HG02571 (cell line): ENCODE data around the gene PRIM2.
A peak's percentile ranks its signal among the peaks of the same experiment; 100 is the strongest.
"Not testable (repeated sequence)": the region's sequence is repeated elsewhere in the genome, so short reads cannot be mapped to it uniquely, and the experiment has no call there.

ENCODE experiments used
- ATAC-seq: cut with Tn5 transposase; IDR thresholded peaks from one replicate; pipeline ENCODE4 v1.9.1; 2021; ENCODE audit warnings: mild to moderate bottlenecking, moderate library complexity; ENCODE audit not compliant: unreplicated experiment

The PRIM2 gene

DNA sequence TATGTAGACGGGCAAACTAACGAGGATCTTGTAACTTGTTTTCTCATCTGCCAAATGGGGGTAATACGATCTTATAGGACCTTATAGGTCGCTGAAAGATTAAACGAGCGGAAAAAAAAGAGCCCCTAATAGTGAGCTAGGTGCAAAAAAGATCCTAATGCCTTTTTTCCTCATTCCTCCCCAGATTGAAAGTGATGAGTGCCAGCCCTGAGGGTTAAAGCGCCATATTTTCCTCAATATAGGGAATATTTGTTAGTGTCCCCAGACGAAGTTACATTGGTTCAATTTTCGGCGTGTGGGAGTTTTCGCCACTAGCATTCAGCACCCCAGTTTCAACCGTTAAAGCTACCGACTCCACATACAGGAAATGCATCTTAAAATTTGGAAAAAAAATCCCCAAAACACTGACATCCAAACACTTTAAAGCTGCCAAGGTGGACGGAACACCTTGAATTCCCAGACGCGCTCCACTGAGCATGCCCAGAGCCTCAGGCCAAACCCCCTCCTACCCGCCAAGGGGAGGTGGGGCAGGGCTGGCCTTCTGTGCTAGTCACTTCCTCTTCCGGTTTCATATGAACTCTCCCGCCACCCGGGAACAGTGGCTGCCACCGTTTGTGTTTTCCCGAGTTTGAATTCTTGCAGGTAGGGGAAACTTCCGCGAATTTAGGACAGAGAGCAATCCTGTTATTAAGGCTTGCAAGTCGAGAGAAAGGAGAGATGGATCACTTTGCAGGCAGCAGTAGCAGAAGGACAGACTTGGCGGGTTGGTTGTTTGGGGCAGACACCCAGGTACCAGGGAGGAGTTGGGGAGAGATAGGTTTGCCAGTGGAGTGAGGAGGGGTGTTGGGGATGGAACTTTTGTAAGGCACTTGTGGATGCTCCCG lies at the start of gene PRIM2:
Gene PRIM2 (plus strand): TSS at position 571 of the 884 bp plus-strand sequence. CDS start 816 bp downstream, outside the sequence.
- peak; percentile 89 for ATAC-seq

DNA sequence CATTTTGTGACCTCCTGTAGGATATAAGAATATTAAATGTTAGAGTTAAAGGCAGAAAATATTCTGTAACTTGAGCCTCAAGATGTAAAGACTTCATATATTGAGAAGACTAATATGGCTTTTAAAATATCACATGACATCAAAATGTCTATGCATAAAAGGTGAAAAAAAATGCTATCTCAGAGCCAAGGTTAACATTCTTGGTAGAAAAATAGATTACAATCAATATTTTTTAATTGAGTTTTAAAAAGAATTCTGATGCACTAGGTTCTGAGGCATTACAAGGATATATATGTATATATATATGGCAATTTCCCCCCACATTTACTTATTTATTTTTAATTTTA lies 49.2 kb upstream of the PRIM2 start:
- ATAC-seq: no peak

- not testable (repeated sequence) for ATAC-seq
Measured at GRCh38 chr6:57274113-57274824, 43.2 kb upstream of the PRIM2 start.

DNA sequence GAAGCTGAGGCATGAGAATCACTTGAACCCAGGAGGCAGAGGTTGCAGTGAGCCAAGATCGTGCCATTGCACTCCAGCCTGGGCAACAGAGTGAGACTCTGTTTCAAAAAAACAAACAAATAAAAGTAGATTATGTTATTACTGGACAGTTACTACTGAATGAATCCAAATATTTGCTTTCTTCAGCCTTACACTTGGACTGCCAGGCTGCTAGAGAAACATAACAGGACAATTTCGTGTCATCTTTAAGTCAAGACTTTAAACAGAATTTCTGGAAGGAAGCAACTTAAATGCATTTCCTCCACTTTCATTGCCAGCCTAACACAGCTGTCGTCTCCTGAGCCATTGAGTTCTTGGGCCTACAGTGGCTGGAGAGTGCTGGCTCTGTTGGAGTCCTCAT lies 42.0 kb upstream of the PRIM2 start:
- ATAC-seq: no peak

DNA sequence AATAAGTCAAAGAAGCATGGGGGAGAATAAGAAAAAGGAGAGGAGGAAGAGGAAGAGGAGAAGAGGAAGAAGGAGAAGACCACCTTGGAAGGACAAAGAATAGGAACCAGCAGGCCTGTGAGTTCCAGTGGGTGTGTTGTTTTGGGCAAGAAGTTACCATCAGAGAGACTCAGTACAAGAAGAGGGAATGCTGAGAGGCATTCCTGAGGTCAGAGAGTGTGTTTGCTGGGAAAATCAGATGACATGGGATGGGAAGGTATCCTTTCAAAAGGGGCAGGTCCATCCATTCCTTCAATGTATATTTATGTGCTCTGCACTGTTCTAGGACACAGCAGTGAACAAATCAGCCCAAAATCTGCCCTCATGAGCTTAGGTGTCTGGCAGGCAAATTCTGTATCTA lies 40.5 kb upstream of the PRIM2 start:
- ATAC-seq: no peak

GRCh38 chr6:57278570-57278969 lies 38.9 kb upstream of the PRIM2 start:
- ATAC-seq: no peak

GRCh38 chr6:57279013-57279412 lies 38.4 kb upstream of the PRIM2 start:
- no peak for ATAC-seq

GRCh38 chr6:57283106-57283505 lies 34.3 kb upstream of the PRIM2 start:
- no peak for ATAC-seq

GRCh38 chr6:57283911-57284455 lies 33.4 kb upstream of the PRIM2 start:
- no peak for ATAC-seq

GRCh38 chr6:57288136-57288535 lies 29.3 kb upstream of the PRIM2 start:
- ATAC-seq: not testable (repeated sequence)

DNA sequence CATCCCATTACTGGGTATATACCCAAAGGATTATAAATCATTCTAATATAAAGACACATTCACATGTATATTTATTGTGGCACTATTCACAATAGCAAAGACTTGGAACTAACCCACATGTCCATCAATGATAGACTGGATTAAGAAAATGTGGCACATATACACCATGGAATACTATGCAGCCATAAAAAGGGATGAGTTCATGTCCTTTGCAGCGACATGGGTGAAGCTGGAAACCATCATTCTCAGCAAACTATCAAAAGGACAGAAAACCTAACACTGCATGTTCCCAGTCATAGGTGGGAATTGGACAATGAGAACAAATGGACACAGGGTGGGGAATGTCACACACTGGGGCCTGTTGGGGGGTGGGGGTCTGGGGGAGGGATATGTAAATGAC lies 24.0 kb upstream of the PRIM2 start:
- ATAC-seq: not testable (repeated sequence)

GRCh38 chr6:57294862-57295445 lies 22.5 kb upstream of the PRIM2 start:
- no peak for ATAC-seq

DNA sequence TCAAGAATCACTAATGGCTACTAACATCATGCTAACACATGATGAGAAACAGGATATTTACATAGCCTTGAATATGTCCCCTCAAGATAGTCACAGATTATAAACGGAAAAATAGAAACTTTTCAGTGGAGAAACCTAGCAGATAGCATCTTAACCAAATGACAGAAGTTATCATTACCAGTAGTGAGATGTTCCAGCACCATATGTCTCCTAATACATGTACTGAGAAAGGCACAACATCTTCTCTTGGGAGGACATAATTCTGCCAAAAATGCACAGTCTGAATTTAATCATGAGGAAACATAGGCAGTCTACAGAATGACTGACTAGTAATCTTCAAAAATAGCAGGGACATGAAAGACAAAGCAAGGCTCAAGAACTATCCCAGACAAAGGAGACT lies 19.9 kb upstream of the PRIM2 start:
- no peak for ATAC-seq

DNA sequence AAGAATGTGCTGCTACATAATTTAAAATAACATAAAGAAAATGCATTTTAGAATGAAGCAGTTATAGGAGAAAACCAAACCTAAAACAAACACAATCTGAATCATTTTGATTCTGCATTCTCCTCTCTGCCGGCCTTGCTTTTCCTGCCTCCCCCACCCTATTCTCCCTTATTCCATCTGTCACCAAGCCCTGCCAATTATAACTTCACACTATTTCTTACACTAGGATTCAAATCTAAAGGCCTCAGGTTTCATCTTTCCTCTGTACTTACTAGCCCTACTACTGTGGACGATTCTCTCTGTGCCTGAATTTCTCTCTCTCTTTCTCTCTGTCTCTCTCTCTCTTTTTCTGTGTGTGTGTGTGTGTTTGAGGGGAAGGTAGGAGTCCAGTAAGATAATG lies 18.7 kb upstream of the PRIM2 start:
- no peak for ATAC-seq

- ATAC-seq: no peak
Measured at GRCh38 chr6:57301757-57302156, 15.7 kb upstream of the PRIM2 start.

DNA sequence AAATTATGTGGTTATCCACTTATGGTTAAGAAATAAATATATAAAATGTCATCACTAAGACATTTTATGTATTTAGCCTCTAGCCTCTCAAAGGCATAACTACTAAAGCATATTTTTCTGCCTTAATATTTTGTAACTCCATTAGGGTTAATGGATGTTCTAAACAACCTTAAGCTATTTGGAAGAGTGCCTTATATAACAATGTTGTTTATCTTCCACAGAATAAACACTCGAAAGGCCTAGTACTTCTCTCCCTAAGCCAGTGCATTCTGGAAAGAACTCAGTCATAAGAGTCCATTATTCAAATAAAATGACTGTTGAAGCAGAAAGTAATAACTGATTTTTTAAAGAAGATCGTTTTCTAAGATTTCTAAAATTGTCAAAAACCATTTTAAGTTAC lies 15.0 kb upstream of the PRIM2 start:
- no peak for ATAC-seq

DNA sequence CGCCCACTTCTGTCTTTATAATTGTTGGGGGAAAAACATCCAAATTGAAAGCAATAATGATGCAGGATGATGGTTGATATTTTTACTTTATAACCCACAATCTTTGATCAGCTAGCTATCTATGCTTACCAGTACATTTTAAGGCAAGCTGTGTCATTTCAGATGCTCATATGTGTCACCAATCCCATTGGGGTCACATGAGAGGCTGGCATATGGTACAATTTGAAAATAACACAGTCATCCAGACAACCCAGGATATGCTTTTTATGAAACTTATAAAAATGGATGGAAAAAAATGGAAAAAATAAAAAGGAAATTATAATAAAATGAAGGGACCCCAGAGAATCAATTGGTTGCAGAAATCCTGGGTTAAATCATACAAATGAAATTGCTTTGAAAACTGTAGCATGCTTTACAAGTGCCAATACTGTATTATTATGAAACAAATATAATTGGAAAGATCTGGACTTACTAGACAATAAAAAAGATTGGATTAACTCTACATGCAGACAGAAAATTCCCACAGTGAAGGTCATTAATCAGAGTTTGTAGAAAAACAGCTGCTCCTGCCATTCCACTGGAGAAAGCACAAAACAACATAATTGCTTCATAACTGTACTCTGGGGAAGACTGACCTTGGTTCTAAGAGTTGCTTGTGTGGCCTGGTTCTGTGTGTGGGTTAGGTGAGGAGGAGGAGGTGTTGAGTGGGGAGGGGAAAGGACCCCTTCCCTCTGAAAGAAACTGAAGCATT lies 13.3 kb upstream of the PRIM2 start:
- ATAC-seq: no peak

DNA sequence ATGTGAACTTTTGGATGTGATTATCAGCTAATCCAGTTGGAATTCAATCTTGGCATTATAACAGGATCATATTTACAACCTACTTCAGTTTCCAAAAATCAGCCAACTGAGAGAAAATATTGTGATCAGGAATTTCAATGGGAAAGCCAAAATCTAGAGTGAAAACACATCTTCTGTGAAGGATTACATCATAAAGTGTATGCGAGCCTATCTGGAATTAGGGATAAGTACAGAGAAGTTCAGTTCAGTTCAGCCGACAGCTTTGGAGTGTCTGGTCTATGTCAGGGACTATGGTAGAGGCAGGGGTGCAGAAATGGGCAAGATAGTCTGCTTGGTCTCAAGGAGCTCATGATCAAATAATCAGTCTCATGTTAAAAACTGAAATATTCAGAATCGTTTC lies 12.3 kb upstream of the PRIM2 start:
- no peak for ATAC-seq

DNA sequence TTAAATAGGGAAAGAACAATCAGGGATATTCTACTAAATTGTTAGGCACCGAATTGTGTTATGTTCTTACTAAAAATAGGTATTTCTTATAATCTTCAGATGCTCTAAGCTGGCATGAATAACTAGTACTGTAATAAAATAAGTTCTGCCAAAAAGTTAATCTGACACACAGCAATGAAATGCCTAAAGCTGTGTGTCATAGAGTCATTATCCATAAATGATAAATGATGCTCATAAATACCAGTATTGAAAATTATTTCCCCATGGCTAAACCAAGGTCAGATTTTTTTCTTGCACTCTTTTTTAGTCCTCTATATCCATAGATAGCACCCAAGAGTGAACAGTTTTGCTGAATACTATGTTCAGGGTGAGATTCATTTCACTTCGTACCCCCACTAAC lies 11.7 kb upstream of the PRIM2 start:
- no peak for ATAC-seq

- no peak for ATAC-seq
Measured at GRCh38 chr6:57306273-57306672, 11.2 kb upstream of the PRIM2 start.

DNA sequence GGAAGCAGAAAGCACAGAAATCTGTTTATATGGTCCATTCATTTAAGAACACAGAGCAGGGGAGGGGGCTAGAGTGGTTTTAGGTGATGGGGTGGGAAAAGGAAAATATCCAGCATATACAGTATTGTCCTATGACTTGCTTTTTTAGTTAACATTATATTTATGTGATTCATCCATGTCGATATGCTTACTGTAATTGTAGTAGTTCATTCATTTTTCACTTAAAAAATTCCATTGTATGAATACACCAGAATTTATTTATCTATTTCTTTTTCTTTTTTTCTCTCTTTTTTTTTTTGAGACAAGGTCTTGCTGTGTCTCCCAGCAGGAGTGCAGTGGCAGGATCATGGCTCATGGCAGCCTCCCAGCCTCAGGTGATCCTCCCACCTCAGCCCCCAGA lies 9.6 kb upstream of the PRIM2 start:
- ATAC-seq: no peak
